ENCODE results near the gene FAM72A.
"Not testable (repeated sequence)": the region's sequence is repeated elsewhere in the genome, so short reads cannot be mapped to it uniquely, and the experiment has no call there.

FAM72A gene

DNA sequence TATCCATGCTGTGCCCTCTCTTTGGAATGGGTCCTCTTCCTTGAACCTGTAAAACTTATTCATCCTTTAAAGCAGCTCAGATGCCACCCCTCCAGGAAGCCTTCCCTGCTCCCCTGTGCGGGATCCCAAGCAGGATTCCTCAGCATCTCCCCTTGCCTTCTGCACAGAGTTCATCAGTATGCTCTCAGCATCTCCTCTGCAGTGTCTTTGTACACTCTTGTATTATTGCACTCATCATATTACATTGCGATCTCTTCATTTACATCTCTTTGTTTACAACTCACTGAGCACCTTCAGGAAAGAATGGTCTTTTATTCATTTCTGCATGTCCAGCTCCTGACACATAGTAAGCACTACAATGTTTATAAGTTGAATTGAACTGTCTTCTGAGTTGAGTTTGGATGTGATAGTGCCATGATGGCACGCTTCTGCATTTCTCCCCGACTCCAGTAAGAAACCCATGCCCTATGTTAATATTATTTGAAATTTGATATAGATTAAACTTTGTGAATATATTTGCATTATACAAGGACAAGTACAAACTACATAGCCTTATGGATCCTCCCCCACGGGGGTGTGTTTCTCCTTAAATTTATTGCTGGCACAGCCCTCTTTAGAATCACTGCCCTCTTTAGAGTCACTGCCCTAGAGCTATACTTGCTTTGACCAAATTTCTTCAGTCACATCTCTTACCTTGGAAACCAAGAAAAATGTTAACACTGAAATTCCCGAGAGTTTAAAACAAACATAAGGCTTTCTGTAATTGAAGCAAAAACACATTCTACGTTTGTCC, 13.2 kb upstream of the FAM72A start:
- DNase-seq, result not testable (repeated sequence)

DNA sequence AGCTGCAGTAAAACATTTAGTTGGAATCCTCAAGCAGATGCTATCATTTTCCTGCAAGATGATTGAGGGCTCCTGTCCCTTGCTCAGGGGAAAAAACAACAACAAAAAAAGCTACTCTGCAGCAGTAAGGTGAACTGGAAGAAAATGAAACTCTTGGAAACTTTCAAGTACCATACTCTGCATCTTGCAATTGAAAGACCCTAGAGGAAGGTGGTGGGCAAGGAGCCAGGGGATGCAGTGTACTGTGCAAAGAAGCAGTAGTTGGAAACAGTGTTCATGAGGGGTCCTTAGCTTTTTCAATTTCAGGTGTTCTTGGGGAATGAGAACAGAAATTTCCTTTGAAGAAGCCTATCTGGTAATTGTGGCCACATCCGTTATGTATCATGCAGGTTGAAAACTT, 8.2 kb upstream of the FAM72A start:
- DNase-seq, result not testable (repeated sequence)

DNA sequence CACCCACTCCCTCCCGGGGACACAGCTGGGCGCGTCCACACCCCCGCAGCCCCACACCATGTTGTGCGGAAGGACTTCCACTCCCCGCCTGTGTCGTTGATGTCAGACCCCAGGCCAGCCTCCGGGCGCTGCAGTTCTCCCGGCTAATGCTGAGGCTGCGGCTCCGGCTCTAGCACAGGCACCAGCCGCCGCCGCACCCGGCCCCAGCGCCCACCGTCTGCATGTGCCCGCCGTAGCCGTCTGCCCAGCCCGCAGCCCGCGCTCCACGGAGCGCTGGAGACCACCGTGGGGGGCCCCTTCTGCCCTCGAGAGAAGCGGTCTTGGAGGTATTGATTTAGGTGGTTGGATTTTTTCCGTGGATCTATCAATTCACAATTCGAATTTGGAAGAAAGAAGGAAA, 2.9 kb upstream of the FAM72A start:
- not testable (repeated sequence) for DNase-seq

- not testable (repeated sequence) for DNase-seq
Measured at GRCh38 chr1:206204871-206205270, 2.2 kb upstream of the FAM72A start.

DNA sequence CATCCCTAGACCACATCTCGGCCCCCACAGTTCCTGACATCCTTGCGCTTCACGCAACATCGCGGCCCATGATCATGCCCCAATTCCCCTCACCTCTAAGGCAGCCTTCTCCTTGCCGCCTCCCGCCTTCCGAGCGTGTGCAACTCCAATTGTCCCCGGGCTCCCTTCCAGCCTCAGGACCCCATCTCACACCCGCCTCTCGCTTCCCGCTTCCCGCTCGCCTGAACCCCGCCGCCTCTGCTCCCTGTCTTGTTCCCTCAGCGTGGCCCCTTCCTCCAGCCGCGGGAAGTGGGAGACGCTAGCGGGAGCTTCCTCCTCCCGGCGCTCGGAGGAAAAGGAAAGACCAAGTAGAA, 1.5 kb upstream of the FAM72A start:
- DNase-seq, result not testable (repeated sequence)

DNA sequence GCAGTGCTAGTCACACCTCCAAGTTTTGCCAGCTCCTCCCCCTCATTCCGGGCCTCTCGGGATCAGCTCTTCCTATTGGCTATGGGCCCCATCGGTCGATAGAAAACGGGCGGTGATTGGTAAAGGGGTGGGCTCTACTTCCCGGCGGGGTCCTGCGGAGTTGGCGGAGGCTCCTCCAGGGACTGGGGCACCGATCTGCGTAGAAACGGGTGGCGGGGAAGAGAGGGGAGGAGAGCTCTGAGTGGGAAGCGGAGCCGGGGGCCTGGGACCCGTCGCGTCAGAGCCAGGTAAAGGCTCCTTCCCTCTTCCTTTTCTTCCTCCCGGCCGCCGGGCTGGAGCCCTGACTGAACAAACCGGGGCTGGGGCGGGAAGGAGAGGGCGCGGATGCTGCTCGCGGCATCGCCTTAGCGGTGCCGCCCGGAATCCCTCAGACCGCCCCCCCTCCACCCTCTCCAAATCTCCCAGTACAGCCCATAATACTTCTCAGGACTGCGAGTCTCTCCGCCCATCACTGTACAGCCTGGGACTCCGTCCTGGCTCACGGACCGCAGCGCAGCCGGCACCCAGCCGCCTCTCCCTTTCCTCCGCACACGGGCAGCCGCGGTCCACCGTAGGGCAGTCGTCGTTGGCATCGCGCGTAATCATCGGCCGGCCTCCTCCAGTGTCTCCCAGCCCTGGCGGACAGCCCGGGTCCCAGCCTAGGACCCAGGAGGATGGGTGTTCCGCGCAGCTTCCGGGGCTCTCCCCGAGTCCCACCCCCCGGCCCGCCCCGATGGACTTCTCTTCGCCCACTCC, 922 bp upstream of the FAM72A start, which contains the start of gene SRGAP2:
Gene SRGAP2 (plus strand): TSS at position 178 of the 795 bp plus-strand sequence. CDS start 2,430 bp downstream, outside the sequence.
- DNase-seq, result peak; percentile 57

- not testable (repeated sequence) for DNase-seq
Measured at GRCh38 chr1:206196748-206197424, 5.8 kb downstream of the FAM72A start.

DNA sequence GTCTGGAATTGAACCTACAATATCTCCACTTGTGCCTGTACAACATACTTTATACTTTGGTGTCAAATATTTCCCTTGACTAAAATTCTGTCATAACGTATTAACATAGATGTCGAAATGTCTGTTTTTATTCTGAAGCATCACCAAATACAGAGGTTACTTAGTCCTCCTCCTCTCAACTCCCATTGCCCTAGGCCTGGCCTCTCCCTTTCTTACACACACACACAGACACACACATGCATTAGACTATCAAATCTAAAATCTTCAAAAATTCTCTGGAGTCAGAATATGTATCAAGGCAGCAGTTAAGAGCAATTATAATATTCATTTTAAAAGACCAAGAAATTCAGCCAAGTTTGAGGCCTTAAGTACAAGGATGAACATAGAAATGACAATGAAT, 7.5 kb downstream of the FAM72A start:
- DNase-seq, result not testable (repeated sequence)

- not testable (repeated sequence) for DNase-seq
Measured at GRCh38 chr1:206186826-206187225, 15.8 kb downstream of the FAM72A start.

DNA sequence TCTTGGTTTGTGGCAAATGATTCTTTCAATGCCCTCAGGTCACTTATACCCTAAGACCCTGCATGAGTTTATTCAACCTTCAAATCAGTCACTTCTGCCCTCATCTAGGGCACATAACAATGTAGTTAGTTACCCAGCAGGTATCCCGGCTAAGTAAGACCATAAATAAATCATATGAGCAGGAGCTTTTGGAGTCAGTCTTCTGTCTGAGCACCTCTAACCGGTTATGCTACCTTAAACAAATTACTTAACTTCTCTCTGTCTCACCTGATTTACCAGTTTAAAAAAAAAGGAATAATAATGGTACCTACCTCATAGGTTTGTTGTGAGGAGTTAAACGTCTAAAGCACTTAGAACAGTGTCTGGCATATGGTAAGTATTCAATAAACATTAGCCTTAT, 16.9 kb downstream of the FAM72A start:
- not testable (repeated sequence) for DNase-seq

- DNase-seq, result not testable (repeated sequence)
Measured at GRCh38 chr1:206183788-206184187, 18.9 kb downstream of the FAM72A start.

DNA sequence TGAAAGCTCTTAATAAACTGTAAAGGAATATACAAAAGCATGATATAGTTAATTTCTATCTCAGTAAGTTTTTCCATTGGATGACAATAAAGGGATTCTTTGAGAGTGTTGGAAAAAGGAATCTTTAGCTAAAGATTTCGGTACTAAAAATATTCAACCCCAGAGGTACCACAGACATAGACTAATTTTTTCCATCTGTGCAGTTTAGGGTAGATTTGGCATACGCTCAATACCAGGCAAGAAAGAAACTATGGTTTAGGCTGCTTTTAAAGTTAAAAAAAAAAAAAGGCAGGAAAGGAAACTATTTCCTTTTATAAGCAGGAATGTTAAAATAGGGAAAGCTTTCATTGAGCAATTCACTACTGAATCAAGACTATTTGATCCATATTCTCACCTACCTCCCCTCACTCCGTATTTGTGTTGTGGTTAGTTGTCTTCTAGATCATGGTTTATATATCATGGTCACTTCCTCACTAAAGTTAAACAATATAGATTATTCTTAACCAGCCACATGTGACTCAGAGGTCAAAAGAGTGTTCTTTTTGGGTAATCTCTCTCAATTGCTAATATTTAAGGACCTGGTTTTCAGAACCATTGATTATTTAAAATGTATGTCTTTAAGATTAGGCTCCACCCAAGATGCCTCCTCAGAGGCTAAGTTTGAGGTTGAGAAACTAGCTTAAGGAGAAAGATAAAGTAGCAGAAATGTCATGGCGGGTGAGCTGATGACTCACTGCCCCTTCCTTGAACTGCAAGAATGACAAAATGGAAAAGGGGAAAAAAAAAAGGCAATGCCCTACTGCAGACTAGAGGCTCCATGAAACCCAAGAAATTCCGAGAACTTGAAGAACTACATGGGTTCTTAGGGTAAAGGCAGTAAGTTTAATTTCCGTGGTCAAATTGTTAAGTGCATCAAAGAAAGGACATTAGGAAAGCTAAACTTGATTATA, 20.0 kb downstream of the FAM72A start:
- not testable (repeated sequence) for DNase-seq

- DNase-seq, result not testable (repeated sequence)
Measured at GRCh38 chr1:206179666-206180065, 23.0 kb downstream of the FAM72A start.

- DNase-seq, result not testable (repeated sequence)
Measured at GRCh38 chr1:206178061-206178989, 24.3 kb downstream of the FAM72A start.

GRCh38 chr1:206176114-206176502, 26.5 kb downstream of the FAM72A start:
- DNase-seq, result not testable (repeated sequence)

- not testable (repeated sequence) for DNase-seq
Measured at GRCh38 chr1:206175459-206176113, 27.1 kb downstream of the FAM72A start.

- not testable (repeated sequence) for DNase-seq
Measured at GRCh38 chr1:206174182-206174868, 28.3 kb downstream of the FAM72A start.

DNA sequence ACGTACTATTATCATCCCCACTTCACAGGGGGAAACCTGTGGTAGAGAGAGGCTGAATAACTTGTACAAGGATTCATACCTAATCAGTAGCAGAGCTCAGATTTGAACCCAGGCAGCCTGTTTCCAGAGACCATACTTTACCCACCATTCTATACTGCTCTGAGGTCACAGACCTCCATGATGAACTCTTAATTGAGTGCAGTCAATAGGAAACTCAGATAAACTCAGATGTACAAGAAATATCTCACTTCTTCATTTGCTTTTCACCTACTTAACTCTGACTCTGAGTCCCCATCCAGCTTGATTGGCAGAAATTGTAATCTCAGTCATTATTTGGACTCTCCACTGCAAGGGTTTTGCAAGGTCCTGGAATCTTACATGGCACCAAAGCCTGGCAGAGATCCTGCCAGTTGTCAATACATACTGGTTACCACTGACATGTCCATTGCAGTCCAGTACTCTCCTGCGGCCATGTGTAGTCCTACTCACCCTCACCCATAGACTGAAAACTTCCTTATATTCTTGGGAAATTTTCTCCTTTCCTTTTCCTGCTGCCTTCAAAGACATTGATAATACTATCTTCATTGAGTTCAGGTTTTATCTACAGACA, 29.4 kb downstream of the FAM72A start:
- DNase-seq, result not testable (repeated sequence)

DNA sequence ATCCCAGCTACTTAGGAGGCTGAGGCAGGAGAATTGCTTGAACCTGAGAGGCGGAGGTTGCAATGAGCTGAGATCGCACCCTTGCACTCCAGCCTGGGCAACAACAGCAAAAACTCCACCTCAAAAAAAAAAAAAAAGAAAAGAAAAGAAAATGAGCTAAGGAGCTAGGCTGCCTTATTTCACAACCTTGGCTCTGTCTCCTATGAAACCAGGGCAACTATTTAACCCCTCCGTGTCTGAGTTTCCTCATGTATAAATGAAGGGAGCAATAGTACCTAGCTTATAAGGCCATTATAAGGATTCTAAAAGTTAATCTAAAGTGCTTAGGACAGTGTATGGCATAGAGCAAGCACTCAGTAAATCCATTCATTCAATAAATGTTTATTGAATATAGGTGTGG, 32.8 kb downstream of the FAM72A start:
- DNase-seq, result not testable (repeated sequence)

Data from CD4-positive, alpha-beta T cell treated with Interleukin-1 beta for 1 hour (primary cell).